ENCODE data around the gene NAV1. TPM values are rescaled to one million over a fixed set of nuclear protein-coding genes. Genes with fewer than 3 reads are reported as not detected.

NAV1 gene
- total and polyA plus RNA-seq, 9 of the 15 experiments (the other 6 are each of a cell fraction or from before 2014, with no cell fraction given) = 0.91 to 16.8 (median 3.2) TPM

DNA sequence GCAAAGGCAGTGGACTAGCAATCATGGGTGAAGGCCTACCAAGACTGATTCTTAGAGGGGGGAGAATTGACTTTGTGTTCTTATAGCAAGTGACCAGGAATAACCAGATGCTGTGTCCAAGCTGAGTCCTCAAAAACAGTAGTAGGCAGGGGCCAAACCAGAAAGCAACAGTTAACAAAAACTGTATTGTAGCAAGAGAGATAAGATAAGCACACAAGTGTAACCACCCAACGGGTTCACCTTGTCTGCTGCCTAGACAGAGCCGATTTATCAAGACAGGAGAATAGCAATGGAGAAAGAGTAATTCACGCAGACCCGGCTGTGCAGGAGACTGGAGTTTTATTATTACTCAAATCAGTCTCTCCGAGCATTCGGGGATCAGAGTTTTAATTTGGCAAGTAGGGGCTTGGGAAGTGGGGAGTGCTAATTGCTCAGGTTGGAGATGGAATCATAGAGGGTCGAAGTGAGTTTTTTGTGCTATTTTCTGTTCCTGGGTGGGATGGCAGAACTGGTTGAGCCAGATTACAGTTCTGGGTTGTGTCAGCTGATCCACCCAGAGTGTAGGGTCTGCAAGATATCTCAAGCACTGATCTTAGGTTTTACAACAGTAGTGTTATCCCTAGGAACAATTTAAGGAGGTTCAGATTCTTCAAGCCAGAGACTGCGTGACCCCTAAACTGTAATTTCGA lies 23.7 kb upstream of the NAV1 start (continued):
- TF ChIP-seq, protein P1, sequence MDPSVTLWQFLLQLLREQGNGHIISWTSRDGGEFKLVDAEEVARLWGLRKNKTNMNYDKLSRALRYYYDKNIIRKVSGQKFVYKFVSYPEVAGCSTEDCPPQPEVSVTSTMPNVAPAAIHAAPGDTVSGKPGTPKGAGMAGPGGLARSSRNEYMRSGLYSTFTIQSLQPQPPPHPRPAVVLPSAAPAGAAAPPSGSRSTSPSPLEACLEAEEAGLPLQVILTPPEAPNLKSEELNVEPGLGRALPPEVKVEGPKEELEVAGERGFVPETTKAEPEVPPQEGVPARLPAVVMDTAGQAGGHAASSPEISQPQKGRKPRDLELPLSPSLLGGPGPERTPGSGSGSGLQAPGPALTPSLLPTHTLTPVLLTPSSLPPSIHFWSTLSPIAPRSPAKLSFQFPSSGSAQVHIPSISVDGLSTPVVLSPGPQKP (CRISPR knock-in tag; IDR thresholded peaks at IDR 0.05) = no peak
- TF ChIP-seq SOX6 (IDR thresholded peaks at IDR 0.05) (peak; percentile 94), SMAD4 (CRISPR knock-in tag; conservative IDR thresholded peaks at IDR 0.05) (peak; percentile 61; the same call in 1 of the 2 replicates), GATA2 (CRISPR knock-in tag; IDR thresholded peaks at IDR 0.05) (peak; percentile 32; the same call in 1 of the 2 replicates), ZEB2 (IDR thresholded peaks at IDR 0.05) (peak; percentile 63; the same call in 1 of the 2 replicates), ZNF408 (CRISPR knock-in tag; IDR thresholded peaks at IDR 0.05; ENCODE audit: low read depth) (no peak), SMARCA4 (IDR thresholded peaks at IDR 0.05) (peak; percentile 68), CBFA2T2 (conservative IDR thresholded peaks at IDR 0.05) (peak; percentile 30), DPF2 (IDR thresholded peaks at IDR 0.05) (peak; percentile 67), JUND (IDR thresholded peaks at IDR 0.05; ENCODE audit: borderline replicate concordance, low read depth, low read length) (peak; percentile 13; the same call in 1 of the 2 replicates), JUND (tag; IDR thresholded peaks at IDR 0.05; ENCODE audit: borderline replicate concordance, low read depth, low read length) (no peak), FOXK2 (conservative IDR thresholded peaks at IDR 0.05 in 1 of 2, IDR thresholded peaks at IDR 0.05 in 1 of 2; ENCODE audit: low read depth in 2 of 2) (peak in 1 of 2 experiments; percentile 39; a peak in 1 of 4 replicates), CTBP1 (IDR thresholded peaks at IDR 0.05; ENCODE audit: borderline replicate concordance) (peak; percentile 29; the same call in 1 of the 2 replicates), TCF3 (CRISPR knock-in tag; IDR thresholded peaks at IDR 0.05) (peak; percentile 64), TAL1 (IDR thresholded peaks at IDR 0.05) (peak; percentile 41; the same call in 1 of the 2 replicates)
- TF ChIP-seq, protein P2, sequence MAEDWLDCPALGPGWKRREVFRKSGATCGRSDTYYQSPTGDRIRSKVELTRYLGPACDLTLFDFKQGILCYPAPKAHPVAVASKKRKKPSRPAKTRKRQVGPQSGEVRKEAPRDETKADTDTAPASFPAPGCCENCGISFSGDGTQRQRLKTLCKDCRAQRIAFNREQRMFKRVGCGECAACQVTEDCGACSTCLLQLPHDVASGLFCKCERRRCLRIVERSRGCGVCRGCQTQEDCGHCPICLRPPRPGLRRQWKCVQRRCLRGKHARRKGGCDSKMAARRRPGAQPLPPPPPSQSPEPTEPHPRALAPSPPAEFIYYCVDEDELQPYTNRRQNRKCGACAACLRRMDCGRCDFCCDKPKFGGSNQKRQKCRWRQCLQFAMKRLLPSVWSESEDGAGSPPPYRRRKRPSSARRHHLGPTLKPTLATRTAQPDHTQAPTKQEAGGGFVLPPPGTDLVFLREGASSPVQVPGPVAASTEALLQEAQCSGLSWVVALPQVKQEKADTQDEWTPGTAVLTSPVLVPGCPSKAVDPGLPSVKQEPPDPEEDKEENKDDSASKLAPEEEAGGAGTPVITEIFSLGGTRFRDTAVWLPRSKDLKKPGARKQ (CRISPR knock-in tag; IDR thresholded peaks at IDR 0.05) = no peak
- TF ChIP-seq, protein P3, sequence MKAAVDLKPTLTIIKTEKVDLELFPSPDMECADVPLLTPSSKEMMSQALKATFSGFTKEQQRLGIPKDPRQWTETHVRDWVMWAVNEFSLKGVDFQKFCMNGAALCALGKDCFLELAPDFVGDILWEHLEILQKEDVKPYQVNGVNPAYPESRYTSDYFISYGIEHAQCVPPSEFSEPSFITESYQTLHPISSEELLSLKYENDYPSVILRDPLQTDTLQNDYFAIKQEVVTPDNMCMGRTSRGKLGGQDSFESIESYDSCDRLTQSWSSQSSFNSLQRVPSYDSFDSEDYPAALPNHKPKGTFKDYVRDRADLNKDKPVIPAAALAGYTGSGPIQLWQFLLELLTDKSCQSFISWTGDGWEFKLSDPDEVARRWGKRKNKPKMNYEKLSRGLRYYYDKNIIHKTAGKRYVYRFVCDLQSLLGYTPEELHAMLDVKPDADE (conservative IDR thresholded peaks at IDR 0.05; ENCODE audit: control insufficient read depth, low read depth, low read length) = no peak
- TF ChIP-seq, protein P4, sequence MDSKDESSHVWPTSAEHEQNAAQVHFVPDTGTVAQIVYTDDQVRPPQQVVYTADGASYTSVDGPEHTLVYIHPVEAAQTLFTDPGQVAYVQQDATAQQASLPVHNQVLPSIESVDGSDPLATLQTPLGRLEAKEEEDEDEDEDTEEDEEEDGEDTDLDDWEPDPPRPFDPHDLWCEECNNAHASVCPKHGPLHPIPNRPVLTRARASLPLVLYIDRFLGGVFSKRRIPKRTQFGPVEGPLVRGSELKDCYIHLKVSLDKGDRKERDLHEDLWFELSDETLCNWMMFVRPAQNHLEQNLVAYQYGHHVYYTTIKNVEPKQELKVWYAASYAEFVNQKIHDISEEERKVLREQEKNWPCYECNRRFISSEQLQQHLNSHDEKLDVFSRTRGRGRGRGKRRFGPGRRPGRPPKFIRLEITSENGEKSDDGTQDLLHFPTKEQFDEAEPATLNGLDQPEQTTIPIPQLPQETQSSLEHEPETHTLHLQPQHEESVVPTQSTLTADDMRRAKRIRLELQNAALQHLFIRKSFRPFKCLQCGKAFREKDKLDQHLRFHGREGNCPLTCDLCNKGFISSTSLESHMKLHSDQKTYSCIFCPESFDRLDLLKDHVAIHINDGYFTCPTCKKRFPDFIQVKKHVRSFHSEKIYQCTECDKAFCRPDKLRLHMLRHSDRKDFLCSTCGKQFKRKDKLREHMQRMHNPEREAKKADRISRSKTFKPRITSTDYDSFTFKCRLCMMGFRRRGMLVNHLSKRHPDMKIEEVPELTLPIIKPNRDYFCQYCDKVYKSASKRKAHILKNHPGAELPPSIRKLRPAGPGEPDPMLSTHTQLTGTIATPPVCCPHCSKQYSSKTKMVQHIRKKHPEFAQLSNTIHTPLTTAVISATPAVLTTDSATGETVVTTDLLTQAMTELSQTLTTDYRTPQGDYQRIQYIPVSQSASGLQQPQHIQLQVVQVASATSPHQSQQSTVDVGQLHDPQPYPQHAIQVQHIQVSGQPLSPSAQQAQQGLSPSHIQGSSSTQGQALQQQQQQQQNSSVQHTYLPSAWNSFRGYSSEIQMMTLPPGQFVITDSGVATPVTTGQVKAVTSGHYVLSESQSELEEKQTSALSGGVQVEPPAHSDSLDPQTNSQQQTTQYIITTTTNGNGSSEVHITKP (IDR thresholded peaks at IDR 0.05; ENCODE audit: partially characterized antibody) = peak; percentile 95

All from K562 (cell line).